SU-DHL-6 (cell line): ENCODE results near the gene CPNE2.

Source experiments
- H2AFZ ChIP-seq: fragments of 200-600 bp; sonication (generic); 2 replicates; pipeline ENCODE4 v1.6.1; 2014; ENCODE audit warnings: low read depth, mild to moderate bottlenecking, moderate library complexity, mixed read lengths, antibody characterized with exemption, low read length; ENCODE audit not compliant: severe bottlenecking
- H3F3A ChIP-seq: fragments of 200-600 bp; shearing (Covaris generic); 2 replicates; pipeline ENCODE4 v1.6.0; 2016; ENCODE audit warnings: antibody characterized with exemption, mild to moderate bottlenecking; ENCODE audit not compliant: insufficient read depth
- H3K27ac ChIP-seq: fragments of 200-600 bp; sonication (generic); 2 replicates; pipeline ENCODE4 v1.5.1; 2016; ENCODE audit warnings: low read depth, mild to moderate bottlenecking, low read length, moderate library complexity, mixed read lengths
- H3K27me3 ChIP-seq: fragments of 200-600 bp; sonication (generic), shearing (Covaris generic); 2 replicates; pipeline ENCODE4 v1.6.0; 2014; ENCODE audit warnings: mild to moderate bottlenecking, low read length
- H3K36me3 ChIP-seq: fragments of 200-600 bp; sonication (generic); 2 replicates; pipeline ENCODE4 v1.6.1; 2014; ENCODE audit warnings: mild to moderate bottlenecking, low read length, mixed read lengths
- H3K4me2 ChIP-seq: fragments of 300-600, 200-600 bp; shearing (Covaris generic), sonication (generic); 2 replicates; pipeline ENCODE4 v1.6.0; 2014; ENCODE audit warnings: low read length, low read depth, mild to moderate bottlenecking; ENCODE audit not compliant: poor library complexity, severe bottlenecking
- H3K4me3 ChIP-seq: fragments of 200-600 bp; sonication (generic); 2 replicates; pipeline ENCODE4 v1.5.1; 2014; ENCODE audit warnings: antibody characterized with exemption, low read length, mild to moderate bottlenecking, mixed read lengths; ENCODE audit not compliant: insufficient read depth, poor library complexity, severe bottlenecking
- H3K79me2 ChIP-seq: fragments of 200-600 bp; sonication (generic); 2 replicates; pipeline ENCODE4 v1.6.1; 2014; ENCODE audit warnings: mild to moderate bottlenecking, low read length, moderate library complexity; ENCODE audit not compliant: insufficient read depth
- H3K9ac ChIP-seq: fragments of 200-600 bp; sonication (generic); 2 replicates; pipeline ENCODE4 v1.7.0; 2014; ENCODE audit warnings: mild to moderate bottlenecking, low read length
- H3K9me2 ChIP-seq: fragments of 200-600 bp; sonication (generic); replicated peaks from 2 replicates; pipeline ENCODE4 v1.6.1; 2014; ENCODE audit warnings: low read length; ENCODE audit not compliant: insufficient read depth
- H3K9me3 ChIP-seq: fragments of 200-600 bp; sonication (generic); 2 replicates; pipeline ENCODE4 v1.6.1; 2014; ENCODE audit warnings: low read length, mixed read lengths; ENCODE audit not compliant: insufficient read depth
- H4K20me1 ChIP-seq: fragments of 200-600 bp; sonication (generic); 2 replicates; pipeline ENCODE4 v1.6.1; 2014; ENCODE audit warnings: low read depth, mild to moderate bottlenecking, antibody characterized with exemption, low read length, moderate library complexity, mixed read lengths
- CTCF ChIP-seq: fragments of 200-600 bp; sonication (generic); IDR thresholded peaks from one replicate; pipeline ENCODE4 v1.5.1; 2017; ENCODE audit warnings: antibody characterized with exemption, mild to moderate bottlenecking, low read length, moderate library complexity; ENCODE audit not compliant: insufficient read depth, poor library complexity, severe bottlenecking
- EZH2phosphoT487 ChIP-seq: fragments of 200-600 bp; sonication (generic), shearing (Covaris generic); conservative IDR thresholded peaks from 2 replicates; pipeline ENCODE4 v1.6.1; 2018; ENCODE audit warnings: mild to moderate bottlenecking, antibody characterized with exemption, low read length, moderate library complexity, mixed read lengths

CPNE2 gene

DNA sequence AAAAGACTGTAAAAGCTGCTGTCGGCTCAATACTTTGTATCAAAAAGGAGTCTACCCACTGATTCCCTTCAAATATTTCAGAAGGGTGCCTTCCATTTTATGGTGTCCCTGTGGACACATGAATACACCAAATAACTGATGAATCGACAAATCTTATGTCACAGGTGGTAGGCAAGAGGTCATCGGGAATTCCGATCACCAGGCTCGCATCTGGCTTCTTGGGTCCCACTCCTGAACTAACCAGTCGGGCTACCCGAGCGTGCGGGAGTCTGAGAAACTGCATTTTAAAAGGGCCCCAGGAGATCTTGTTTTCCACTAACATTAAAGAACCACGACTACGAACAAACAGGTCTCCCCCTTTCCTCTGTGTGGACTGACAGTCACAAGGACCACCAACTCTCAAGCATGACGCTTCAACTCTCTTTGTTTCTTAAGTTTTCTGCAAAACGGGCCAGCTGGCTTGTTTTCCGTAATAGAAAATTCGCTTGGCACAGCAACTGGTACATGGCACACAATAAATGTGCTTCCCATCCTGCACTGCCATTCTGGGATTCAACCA, 92.6 kb downstream of the CPNE2 start:
- Histone ChIP-seq H4K20me1 (peaks cover under 1% of the 10 kb centered on the region; the same call in 1 of the 2 replicates), H3K79me2 (peaks cover 89% of the 10 kb centered on the region), H3K36me3 (no peaks in the 10 kb centered on the region), H2AFZ (peak overlapping the region; percentile 64), H3K9me3 (no peaks in the 10 kb centered on the region), H3K9me2 (no peaks in the 10 kb centered on the region), H3K4me3 (peak overlapping the region; percentile 73), H3F3A (no peaks in the 10 kb centered on the region), H3K27ac (peak overlapping the region; percentile 63), H3K4me2 (peak overlapping the region; percentile 86), H3K27me3 (no peaks in the 10 kb centered on the region), H3K9ac (peak overlapping the region; percentile 90)
- TF ChIP-seq CTCF, result no peak

- H3K9ac ChIP-seq, result peak overlapping the region; percentile 90
- peaks cover 89% of the 10 kb centered on the region for H3K79me2 ChIP-seq
- peak overlapping the region; percentile 64 for H2AFZ ChIP-seq
- H3K9me2 ChIP-seq, result no peaks in the 10 kb centered on the region
- H3K27ac ChIP-seq, result peak overlapping the region; percentile 63
- no peaks in the 10 kb centered on the region for H3K27me3 ChIP-seq
- TF ChIP-seq CTCF (no peak), EZH2phosphoT487 (no peak)
- no peaks in the 10 kb centered on the region for H4K20me1 ChIP-seq
- peak overlapping the region; percentile 86 for H3K4me2 ChIP-seq
- H3K4me3 ChIP-seq, result peak overlapping the region; percentile 73
- H3F3A ChIP-seq, result no peaks in the 10 kb centered on the region
- H3K9me3 ChIP-seq, result no peaks in the 10 kb centered on the region
- H3K36me3 ChIP-seq, result no peaks in the 10 kb centered on the region
Measured at GRCh38 chr16:57185446-57185944, 93.1 kb downstream of the CPNE2 start.

- peak within 1 kb of the TSS; percentile 79 for H2AFZ ChIP-seq
Measured at GRCh38 chr16:57185945-57186871, 93.8 kb downstream of the CPNE2 start, which contains the start of the genes PSME3IP1 and RSPRY1. Gene PSME3IP1 (minus strand): TSS chr16:57186039. CDS start chr16:57173854, 12,185 bp downstream. Gene RSPRY1 (plus strand): TSS chr16:57186329. CDS start chr16:57204659, 18,330 bp downstream.

More at GRCh38 chr16:57185945-57186871, 93.8 kb downstream of the CPNE2 start, which contains the start of the genes PSME3IP1 and RSPRY1:
- H3K79me2 ChIP-seq, result peaks cover 89% of the 10 kb centered on the region
- no peaks in the 10 kb centered on the region for H3K9me2 ChIP-seq
- peak within 1 kb of the TSS; percentile 73 for H3K4me3 ChIP-seq
- H3K9ac ChIP-seq, result peak within 1 kb of the TSS; percentile 90
- H3F3A ChIP-seq, result no peaks in the 10 kb centered on the region
- peak within 1 kb of the TSS; percentile 87 for H3K4me2 ChIP-seq
- TF ChIP-seq CTCF (no peak), EZH2phosphoT487 (no peak)
- no peaks in the 10 kb centered on the region for H3K9me3 ChIP-seq
- H3K27ac ChIP-seq, result peak within 1 kb of the TSS; percentile 63
- H3K36me3 ChIP-seq, result no peaks in the 10 kb centered on the region
- no peaks in the 10 kb centered on the region for H4K20me1 ChIP-seq
- H3K27me3 ChIP-seq, result no peaks in the 10 kb centered on the region
